ENCODE data around the gene IDH3G. TPM values are rescaled to one million over a fixed set of nuclear protein-coding genes. Genes with fewer than 3 reads are reported as not detected.

Gene IDH3G
- total RNA-seq, 1 experiment from 2014 or later = 71.2 TPM

GRCh38 chrX:153741446-153741845 is 52.7 kb downstream of the IDH3G start:
- H3K9me3 Mint-ChIP-seq (ENCODE audit: low read depth, unreplicated experiment) = no peaks in the 10 kb centered on the region
- no peaks in the 10 kb centered on the region for H3K36me3 Mint-ChIP-seq (ENCODE audit: insufficient read depth, unreplicated experiment)

GRCh38 chrX:153740631-153741222 is 53.4 kb downstream of the IDH3G start:
- DNase-seq = no peak
- no TSS peak for BruUV-seq (replicated peaks)
- no peak overlapping the region for H3K4me3 Mint-ChIP-seq (ENCODE audit: low read depth, unreplicated experiment)
- H3K27ac Mint-ChIP-seq (ENCODE audit: unreplicated experiment) = no peak overlapping the region
- CTCF ChIA-PET = no interaction called here
- no peak for TF ChIP-seq CTCF (IDR thresholded peaks at IDR 0.05; ENCODE audit: unreplicated experiment)
- no peaks in the 10 kb centered on the region for H3K27me3 Mint-ChIP-seq (ENCODE audit: unreplicated experiment)
- H3K4me1 Mint-ChIP-seq (ENCODE audit: low read depth, unreplicated experiment) = no peaks in the 10 kb centered on the region
- no peaks in the 10 kb centered on the region for H3K36me3 Mint-ChIP-seq (ENCODE audit: insufficient read depth, unreplicated experiment)
- intact Hi-C loops (cut with micrococcal nuclease; ENCODE audit: unreplicated experiment) = no loop called here
- H3K9me3 Mint-ChIP-seq (ENCODE audit: low read depth, unreplicated experiment) = no peaks in the 10 kb centered on the region

More at GRCh38 chrX:153741446-153741845, 52.7 kb downstream of the IDH3G start:
- no peak for DNase-seq
- Mint-ChIP-seq H3K4me3 (ENCODE audit: low read depth, unreplicated experiment) (no peak overlapping the region), H3K27me3 (ENCODE audit: unreplicated experiment) (no peaks in the 10 kb centered on the region), H3K4me1 (ENCODE audit: low read depth, unreplicated experiment) (no peaks in the 10 kb centered on the region), H3K27ac (ENCODE audit: unreplicated experiment) (no peak overlapping the region)
- BruUV-seq (replicated peaks) = no TSS peak
- TF ChIP-seq CTCF (IDR thresholded peaks at IDR 0.05; ENCODE audit: unreplicated experiment) = no peak
- intact Hi-C loops (cut with micrococcal nuclease; ENCODE audit: unreplicated experiment) = no loop called here
- CTCF ChIA-PET = no interaction called here

DNA sequence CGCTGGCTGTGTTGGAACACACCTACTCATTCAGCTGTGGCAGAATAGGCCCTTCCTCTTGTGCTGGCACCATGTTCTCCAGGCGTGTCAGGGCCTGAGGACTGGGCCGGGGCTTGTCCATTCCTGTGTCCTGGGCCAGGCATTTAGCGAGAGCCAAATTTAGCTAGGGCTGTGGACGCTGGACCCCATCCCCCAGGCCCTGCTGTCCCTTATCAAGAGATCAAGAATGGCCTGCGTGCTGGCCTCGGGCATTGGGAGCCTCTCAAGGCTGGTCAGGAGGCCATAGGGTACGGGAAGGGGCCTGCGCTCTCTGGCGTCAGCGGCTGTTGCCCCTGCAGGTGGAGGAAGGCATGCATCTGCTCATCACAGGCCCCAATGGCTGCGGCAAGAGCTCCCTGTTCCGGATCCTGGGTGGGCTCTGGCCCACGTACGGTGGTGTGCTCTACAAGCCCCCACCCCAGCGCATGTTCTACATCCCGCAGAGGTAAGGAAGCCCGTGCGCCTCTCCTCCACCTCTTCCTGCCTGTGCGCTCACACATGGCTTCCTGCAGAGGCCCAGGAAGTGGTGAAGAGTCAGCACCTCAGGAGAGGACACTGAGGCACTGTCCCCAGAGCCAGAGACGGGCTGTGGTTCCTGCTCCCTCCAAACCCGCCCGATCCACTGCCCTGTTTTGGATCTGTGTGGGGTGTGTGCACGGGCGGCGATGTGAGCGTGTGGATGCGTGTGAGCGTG is 54.3 kb downstream of the IDH3G start:
- CTCF ChIA-PET = no interaction called here
- Mint-ChIP-seq H3K36me3 (ENCODE audit: insufficient read depth, unreplicated experiment) (no peaks in the 10 kb centered on the region), H3K4me1 (ENCODE audit: low read depth, unreplicated experiment) (no peaks in the 10 kb centered on the region), H3K27ac (ENCODE audit: unreplicated experiment) (no peak overlapping the region), H3K4me3 (ENCODE audit: low read depth, unreplicated experiment) (no peak overlapping the region), H3K27me3 (ENCODE audit: unreplicated experiment) (no peaks in the 10 kb centered on the region), H3K9me3 (ENCODE audit: low read depth, unreplicated experiment) (no peaks in the 10 kb centered on the region)
- no peak for TF ChIP-seq CTCF (IDR thresholded peaks at IDR 0.05; ENCODE audit: unreplicated experiment)
- DNase-seq = no peak
- intact Hi-C loops (cut with micrococcal nuclease; ENCODE audit: unreplicated experiment) = no loop called here
- BruUV-seq (replicated peaks) = no TSS peak

- TF ChIP-seq CTCF (IDR thresholded peaks at IDR 0.05; ENCODE audit: unreplicated experiment) = no peak
- Mint-ChIP-seq H3K9me3 (ENCODE audit: low read depth, unreplicated experiment) (no peaks in the 10 kb centered on the region), H3K27ac (ENCODE audit: unreplicated experiment) (no peak overlapping the region), H3K36me3 (ENCODE audit: insufficient read depth, unreplicated experiment) (no peaks in the 10 kb centered on the region), H3K4me3 (ENCODE audit: low read depth, unreplicated experiment) (no peak overlapping the region), H3K4me1 (ENCODE audit: low read depth, unreplicated experiment) (no peaks in the 10 kb centered on the region), H3K27me3 (ENCODE audit: unreplicated experiment) (no peaks in the 10 kb centered on the region)
- CTCF ChIA-PET = no interaction called here
- no peak for DNase-seq
- intact Hi-C loops (cut with micrococcal nuclease; ENCODE audit: unreplicated experiment) = no loop called here
- no TSS peak for BruUV-seq (replicated peaks)
Observed at GRCh38 chrX:153738056-153738605, 56.0 kb downstream of the IDH3G start.
